ENCODE measurements around the gene TMEM178B.

TMEM178B gene

GRCh38 chr7:141511316-141511675, 437.4 kb downstream of the TMEM178B start:
- DNase-seq (ENCODE audit: low read depth): no peak
- H3K4me3 ChIP-seq (replicated peaks; ENCODE audit: low read depth, low read length): no peak overlapping the region

DNA sequence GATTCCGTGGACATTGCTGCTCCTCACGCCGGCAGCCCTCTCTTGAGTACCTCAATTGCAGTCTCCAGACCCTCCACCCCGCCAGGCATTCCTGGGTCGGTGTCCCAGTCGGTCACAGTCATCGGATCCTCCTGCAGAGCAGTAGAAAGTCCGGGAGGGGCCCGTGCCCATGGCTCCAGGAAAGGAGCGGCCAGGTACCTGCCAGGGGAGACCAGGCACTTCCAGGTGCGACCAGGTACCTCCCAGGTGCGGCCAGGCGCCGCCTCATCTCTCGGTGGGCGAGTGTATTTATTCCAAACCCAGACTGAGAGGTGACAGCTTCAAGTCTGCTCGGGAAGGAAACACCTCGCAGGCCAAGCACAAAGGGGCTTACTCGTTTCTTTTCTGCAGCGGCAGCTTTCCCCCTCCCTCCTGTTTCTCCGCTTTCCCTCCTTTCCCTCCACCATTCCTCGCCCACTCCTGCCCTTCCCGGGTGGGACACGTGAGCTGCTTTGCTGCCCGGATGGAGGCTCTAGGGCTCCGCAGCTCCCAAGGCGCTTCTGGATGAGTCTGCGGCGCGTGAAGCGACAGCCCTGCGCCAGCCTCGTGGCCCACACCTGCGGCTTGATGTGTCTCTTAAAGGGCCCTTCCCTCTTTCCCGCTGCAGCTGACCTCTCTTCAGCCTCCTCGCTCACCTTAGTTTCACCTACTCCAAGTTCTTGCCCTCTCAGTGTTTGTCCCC, 438.0 kb downstream of the TMEM178B start:
- H3K4me3 ChIP-seq (replicated peaks; ENCODE audit: low read depth, low read length): no peak overlapping the region
- DNase-seq (ENCODE audit: low read depth): no peak
- TF ChIP-seq CTCF (IDR thresholded peaks at IDR 0.05; ENCODE audit: low read length, missing control alignments): no peak

More at GRCh38 chr7:141511316-141511675, 437.4 kb downstream of the TMEM178B start:
- no peak for TF ChIP-seq CTCF (IDR thresholded peaks at IDR 0.05; ENCODE audit: low read length, missing control alignments)

DNA sequence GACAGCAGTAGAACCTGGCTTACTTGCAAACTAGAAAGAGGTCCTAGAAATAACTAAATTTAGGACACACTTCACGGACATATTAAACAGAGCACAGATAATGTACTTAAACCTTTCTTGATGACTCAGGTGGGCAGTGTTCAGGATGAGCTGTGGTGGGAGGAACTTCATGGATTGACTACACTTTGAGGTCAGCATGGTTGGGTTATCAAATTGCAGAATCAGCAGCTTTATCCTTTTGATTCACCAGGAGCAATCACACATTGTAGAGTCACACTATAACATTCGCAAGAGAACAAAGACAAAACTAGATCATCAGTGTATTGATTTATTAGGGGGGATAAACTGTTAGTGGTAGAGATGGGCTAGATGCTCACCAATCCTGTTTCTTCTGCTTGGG, 438.7 kb downstream of the TMEM178B start:
- no peak for DNase-seq (ENCODE audit: low read depth)
- TF ChIP-seq CTCF (IDR thresholded peaks at IDR 0.05; ENCODE audit: low read length, missing control alignments): no peak
- no peak overlapping the region for H3K4me3 ChIP-seq (replicated peaks; ENCODE audit: low read depth, low read length)

- no peak for DNase-seq (ENCODE audit: low read depth)
- no peak overlapping the region for H3K4me3 ChIP-seq (replicated peaks; ENCODE audit: low read depth, low read length)
- TF ChIP-seq CTCF (IDR thresholded peaks at IDR 0.05; ENCODE audit: low read length, missing control alignments): no peak
Measured at GRCh38 chr7:141513720-141514119, 439.9 kb downstream of the TMEM178B start.

DNA sequence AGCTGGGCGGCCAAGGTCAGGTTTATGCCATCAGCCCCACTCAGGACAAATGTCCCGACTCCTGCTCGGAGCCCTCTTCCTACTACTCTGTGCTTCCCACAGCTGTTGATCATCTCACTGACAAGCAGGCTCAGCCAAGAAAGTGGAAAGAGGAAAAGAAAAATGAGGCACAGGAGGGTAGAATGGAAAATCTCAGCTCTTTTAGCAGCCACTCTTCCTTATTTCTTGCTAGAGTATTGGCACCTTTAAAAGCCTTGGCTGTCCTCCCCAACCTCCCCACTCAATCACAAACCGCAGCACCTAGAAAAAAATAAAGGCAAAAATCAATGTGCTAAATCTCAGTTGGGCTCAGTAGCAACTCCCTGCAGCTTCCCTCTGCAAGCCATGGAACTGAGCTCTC, 442.1 kb downstream of the TMEM178B start:
- DNase-seq (ENCODE audit: low read depth): no peak
- no peak overlapping the region for H3K4me3 ChIP-seq (replicated peaks; ENCODE audit: low read depth, low read length)
- TF ChIP-seq CTCF (IDR thresholded peaks at IDR 0.05; ENCODE audit: low read length, missing control alignments): no peak

DNA sequence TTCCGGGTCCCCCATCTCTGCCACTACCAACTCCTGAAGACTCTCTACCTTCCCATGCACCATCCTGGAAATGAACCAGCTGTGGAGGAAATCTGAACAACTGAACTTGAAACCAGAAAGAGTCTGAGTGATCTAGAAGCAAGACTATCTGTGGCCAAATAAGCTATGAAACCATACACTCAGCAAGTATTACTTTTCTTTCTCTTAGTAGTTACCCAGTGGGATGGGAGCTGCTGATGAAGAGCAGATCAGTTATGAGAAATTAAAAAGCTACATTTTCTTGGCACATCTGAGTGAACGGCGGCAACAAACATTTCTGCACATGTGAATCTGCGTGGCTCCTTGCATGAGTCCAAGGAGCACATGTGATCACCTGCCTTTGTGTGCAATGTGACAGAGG, 445.8 kb downstream of the TMEM178B start:
- no peak for TF ChIP-seq CTCF (IDR thresholded peaks at IDR 0.05; ENCODE audit: low read length, missing control alignments)
- DNase-seq (ENCODE audit: low read depth): no peak
- H3K4me3 ChIP-seq (replicated peaks; ENCODE audit: low read depth, low read length): no peak overlapping the region
